Mucosa of stomach (tissue), 1 donor: ENCODE data around the gene RBM20.

Experiments
- H3K27me3 ChIP-seq: one replicate; pipeline ENCODE4 v1.7.0; 2013; ENCODE audit warnings: mild to moderate bottlenecking, low read length; ENCODE audit not compliant: control insufficient read depth, insufficient read depth
- H3K36me3 ChIP-seq: one replicate; pipeline ENCODE4 v1.7.0; 2013; ENCODE audit warnings: low read length; ENCODE audit not compliant: control insufficient read depth, insufficient read depth
- H3K4me1 ChIP-seq: one replicate; pipeline ENCODE4 v1.7.0; 2013; ENCODE audit warnings: mild to moderate bottlenecking, low read length; ENCODE audit not compliant: control insufficient read depth, insufficient read depth
- H3K4me3 ChIP-seq: one replicate; pipeline ENCODE4 v1.7.0; 2013; ENCODE audit warnings: low read length
- H3K9ac ChIP-seq: one replicate; pipeline ENCODE4 v1.7.0; 2013; ENCODE audit warnings: mild to moderate bottlenecking, low read length, moderate library complexity
- H3K9me3 ChIP-seq: one replicate; pipeline ENCODE4 v1.7.0; 2013; ENCODE audit warnings: mild to moderate bottlenecking, low read length, moderate library complexity; ENCODE audit not compliant: control insufficient read depth
- donor health status: Pancreatic carcinoma.

RBM20 gene

GRCh38 chr10:110772454-110773025 lies 128.4 kb downstream of the RBM20 start:
- Histone ChIP-seq H3K4me3 (no peak overlapping the region), H3K9ac (no peak overlapping the region), H3K9me3 (no peaks in the 10 kb centered on the region), H3K36me3 (no peaks in the 10 kb centered on the region), H3K4me1 (peaks cover 6% of the 10 kb centered on the region), H3K27me3 (no peaks in the 10 kb centered on the region)

DNA sequence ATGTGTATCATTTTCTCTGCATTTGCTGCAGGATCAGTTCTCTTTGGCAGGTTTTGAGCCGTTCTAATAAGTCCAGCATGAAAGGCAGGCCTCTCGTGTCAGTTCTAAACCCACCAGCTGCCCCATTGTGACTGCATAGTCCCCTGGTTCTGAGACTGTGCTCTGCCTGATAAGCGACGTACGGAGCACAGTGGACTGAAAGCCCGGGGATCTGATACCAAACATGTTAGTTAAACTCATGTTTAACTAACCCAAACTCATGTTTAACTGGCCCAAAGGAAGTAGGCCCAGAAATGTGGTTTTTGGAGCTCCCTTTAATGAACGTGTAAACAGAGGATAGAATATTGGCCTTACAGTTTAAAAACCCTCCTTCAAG lies 129.5 kb downstream of the RBM20 start:
- peaks cover 6% of the 10 kb centered on the region for H3K4me1 ChIP-seq
- no peaks in the 10 kb centered on the region for H3K9me3 ChIP-seq
- no peaks in the 10 kb centered on the region for H3K27me3 ChIP-seq
- H3K9ac ChIP-seq, result no peak overlapping the region
- H3K4me3 ChIP-seq, result no peak overlapping the region
- no peaks in the 10 kb centered on the region for H3K36me3 ChIP-seq

DNA sequence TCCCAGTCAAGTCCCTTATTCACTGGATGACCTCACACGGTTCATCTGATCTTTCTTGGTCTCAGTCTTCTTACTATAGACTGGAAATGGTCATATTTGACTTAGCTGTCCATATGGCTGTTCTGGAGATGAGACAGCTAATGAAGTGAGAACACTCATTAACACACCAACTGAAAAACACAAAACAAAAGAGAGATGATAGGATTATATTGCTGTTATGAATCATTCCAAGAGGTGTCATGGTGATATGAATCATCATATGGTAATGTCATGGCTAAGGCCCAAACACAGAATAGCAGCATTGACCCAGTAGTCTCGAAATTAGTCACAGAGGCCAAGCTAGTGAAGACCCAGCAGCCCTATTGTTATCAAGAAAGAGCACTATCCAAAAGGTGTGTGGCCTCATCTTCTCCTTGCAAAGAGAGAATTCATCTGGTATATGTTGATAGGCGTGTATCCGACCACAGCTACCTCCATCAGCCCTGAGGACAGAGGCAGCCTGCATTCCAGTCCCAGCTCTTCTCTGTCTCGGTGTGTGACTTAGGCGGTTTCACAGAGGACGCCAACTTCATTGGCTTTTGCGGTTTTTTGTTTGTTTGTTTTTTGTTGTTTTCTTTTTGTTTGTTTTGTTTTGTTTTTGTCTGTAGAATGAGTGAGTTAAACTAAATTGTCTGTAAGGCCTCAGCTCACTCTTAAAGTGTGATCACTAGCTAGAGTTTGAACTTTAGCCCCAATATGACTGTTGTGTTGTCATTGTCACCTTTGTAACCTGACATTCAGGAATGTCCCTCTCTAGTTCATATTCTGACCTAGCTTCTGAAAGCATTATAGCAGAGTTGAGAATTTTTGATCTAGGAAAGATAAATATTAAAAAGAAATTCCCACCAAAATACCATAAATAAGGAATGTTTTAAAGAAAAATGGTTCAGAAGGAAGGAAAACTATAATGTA lies 130.2 kb downstream of the RBM20 start:
- H3K36me3 ChIP-seq, result no peaks in the 10 kb centered on the region
- peaks cover 6% of the 10 kb centered on the region for H3K4me1 ChIP-seq
- H3K9ac ChIP-seq, result no peak overlapping the region
- no peaks in the 10 kb centered on the region for H3K27me3 ChIP-seq
- H3K4me3 ChIP-seq, result no peak overlapping the region
- H3K9me3 ChIP-seq, result no peaks in the 10 kb centered on the region

DNA sequence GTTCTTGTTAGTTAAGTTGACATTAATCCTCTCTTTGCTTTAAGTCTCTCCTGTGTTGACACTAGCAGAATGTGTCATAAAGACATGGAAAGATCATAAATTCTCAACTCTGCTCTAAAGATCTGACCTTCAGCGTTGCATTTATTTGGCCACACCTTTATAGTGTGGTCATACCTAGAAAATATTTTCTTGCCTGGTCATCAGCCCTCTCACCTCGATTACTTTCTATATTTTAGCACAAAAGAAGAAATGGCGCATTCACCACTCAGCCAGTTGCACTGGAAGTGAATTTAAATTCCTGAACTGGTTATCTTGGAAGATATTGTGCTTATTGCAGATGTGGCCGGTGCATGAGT lies 130.9 kb downstream of the RBM20 start:
- no peaks in the 10 kb centered on the region for H3K27me3 ChIP-seq
- H3K9me3 ChIP-seq, result no peaks in the 10 kb centered on the region
- H3K4me1 ChIP-seq, result peaks cover 6% of the 10 kb centered on the region
- no peak overlapping the region for H3K9ac ChIP-seq
- no peak overlapping the region for H3K4me3 ChIP-seq
- H3K36me3 ChIP-seq, result no peaks in the 10 kb centered on the region

DNA sequence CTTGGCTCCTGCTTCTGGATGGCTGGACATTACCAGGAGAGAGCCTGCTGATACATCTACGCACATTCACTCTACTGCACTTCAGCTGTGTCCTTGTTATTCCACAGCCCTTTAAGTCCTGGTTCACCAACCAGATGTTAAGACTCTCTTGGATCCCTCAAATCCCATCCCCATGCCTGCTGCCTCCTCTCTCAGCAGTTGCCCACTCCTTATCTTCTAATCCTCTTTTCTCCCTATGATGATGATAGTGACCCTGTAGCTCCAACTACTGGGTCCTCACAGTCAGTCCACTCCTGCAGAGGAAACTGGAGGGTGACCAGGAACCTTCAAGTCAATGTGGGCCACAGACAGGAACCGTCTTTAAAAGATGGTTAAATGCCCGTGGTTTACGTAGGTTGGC lies 131.3 kb downstream of the RBM20 start:
- Histone ChIP-seq H3K9ac (no peak overlapping the region), H3K36me3 (no peaks in the 10 kb centered on the region), H3K4me3 (no peak overlapping the region), H3K4me1 (peaks cover 6% of the 10 kb centered on the region), H3K27me3 (no peaks in the 10 kb centered on the region), H3K9me3 (no peaks in the 10 kb centered on the region)

GRCh38 chr10:110777017-110777416 lies 132.9 kb downstream of the RBM20 start:
- H3K9me3 ChIP-seq, result no peaks in the 10 kb centered on the region
- no peak overlapping the region for H3K4me3 ChIP-seq
- H3K36me3 ChIP-seq, result no peaks in the 10 kb centered on the region
- no peaks in the 10 kb centered on the region for H3K27me3 ChIP-seq
- no peak overlapping the region for H3K9ac ChIP-seq
- peaks cover 6% of the 10 kb centered on the region for H3K4me1 ChIP-seq

GRCh38 chr10:110777661-110778060 lies 133.5 kb downstream of the RBM20 start:
- no peaks in the 10 kb centered on the region for H3K9me3 ChIP-seq
- peaks cover 6% of the 10 kb centered on the region for H3K4me1 ChIP-seq
- no peaks in the 10 kb centered on the region for H3K36me3 ChIP-seq
- H3K4me3 ChIP-seq, result no peak overlapping the region
- no peaks in the 10 kb centered on the region for H3K27me3 ChIP-seq
- H3K9ac ChIP-seq, result no peak overlapping the region

- no peaks in the 10 kb centered on the region for H3K27me3 ChIP-seq
- no peaks in the 10 kb centered on the region for H3K9me3 ChIP-seq
- H3K4me1 ChIP-seq, result peaks cover 6% of the 10 kb centered on the region
- H3K9ac ChIP-seq, result no peak overlapping the region
- no peak overlapping the region for H3K4me3 ChIP-seq
- no peaks in the 10 kb centered on the region for H3K36me3 ChIP-seq
Observed at GRCh38 chr10:110778211-110778610, 134.1 kb downstream of the RBM20 start.

GRCh38 chr10:110779489-110779888 lies 135.4 kb downstream of the RBM20 start:
- Histone ChIP-seq H3K9me3 (no peaks in the 10 kb centered on the region), H3K4me1 (peaks cover 3% of the 10 kb centered on the region), H3K27me3 (no peaks in the 10 kb centered on the region), H3K36me3 (no peaks in the 10 kb centered on the region), H3K4me3 (no peak overlapping the region), H3K9ac (no peak overlapping the region)

GRCh38 chr10:110780704-110781103 lies 136.6 kb downstream of the RBM20 start:
- Histone ChIP-seq H3K4me1 (no peaks in the 10 kb centered on the region), H3K4me3 (no peak overlapping the region), H3K9ac (no peak overlapping the region)

GRCh38 chr10:110781139-110781538 lies 137.0 kb downstream of the RBM20 start:
- Histone ChIP-seq H3K9ac (no peak overlapping the region), H3K4me1 (no peaks in the 10 kb centered on the region), H3K27me3 (no peaks in the 10 kb centered on the region), H3K36me3 (no peaks in the 10 kb centered on the region), H3K9me3 (no peaks in the 10 kb centered on the region), H3K4me3 (no peak overlapping the region)

More at GRCh38 chr10:110780704-110781103, 136.6 kb downstream of the RBM20 start:
- H3K9me3 ChIP-seq, result no peaks in the 10 kb centered on the region
- no peaks in the 10 kb centered on the region for H3K36me3 ChIP-seq
- H3K27me3 ChIP-seq, result no peaks in the 10 kb centered on the region

DNA sequence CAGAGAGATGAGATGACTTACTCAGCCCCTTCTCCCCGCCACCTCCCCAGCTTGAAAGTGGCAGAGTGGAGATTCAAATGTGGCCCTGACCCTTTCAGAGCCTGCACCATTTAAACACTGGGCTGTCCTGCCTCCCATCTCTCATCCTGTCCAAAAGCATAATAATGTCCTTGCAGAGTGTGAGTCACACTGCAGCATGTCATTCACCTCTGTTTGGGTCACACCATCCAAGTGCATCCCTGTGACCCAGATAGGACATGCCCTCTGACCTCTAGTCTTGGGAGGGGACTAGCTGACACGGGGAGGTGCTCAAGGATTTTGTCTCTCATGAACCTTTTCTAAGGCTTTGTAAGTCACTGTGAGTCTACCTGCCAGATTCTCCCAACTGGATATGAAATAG lies 138.5 kb downstream of the RBM20 start:
- H3K9ac ChIP-seq, result no peak overlapping the region
- no peak overlapping the region for H3K4me3 ChIP-seq
- H3K9me3 ChIP-seq, result no peaks in the 10 kb centered on the region
- H3K36me3 ChIP-seq, result no peaks in the 10 kb centered on the region
- H3K4me1 ChIP-seq, result no peaks in the 10 kb centered on the region
- no peaks in the 10 kb centered on the region for H3K27me3 ChIP-seq
